Measurements from ENCODE around the gene SH2D3C. TPM values are rescaled to one million over a fixed set of nuclear protein-coding genes. Genes with fewer than 3 reads are reported as not detected.

Gene SH2D3C
- 11.3 TPM for total RNA-seq

DNA sequence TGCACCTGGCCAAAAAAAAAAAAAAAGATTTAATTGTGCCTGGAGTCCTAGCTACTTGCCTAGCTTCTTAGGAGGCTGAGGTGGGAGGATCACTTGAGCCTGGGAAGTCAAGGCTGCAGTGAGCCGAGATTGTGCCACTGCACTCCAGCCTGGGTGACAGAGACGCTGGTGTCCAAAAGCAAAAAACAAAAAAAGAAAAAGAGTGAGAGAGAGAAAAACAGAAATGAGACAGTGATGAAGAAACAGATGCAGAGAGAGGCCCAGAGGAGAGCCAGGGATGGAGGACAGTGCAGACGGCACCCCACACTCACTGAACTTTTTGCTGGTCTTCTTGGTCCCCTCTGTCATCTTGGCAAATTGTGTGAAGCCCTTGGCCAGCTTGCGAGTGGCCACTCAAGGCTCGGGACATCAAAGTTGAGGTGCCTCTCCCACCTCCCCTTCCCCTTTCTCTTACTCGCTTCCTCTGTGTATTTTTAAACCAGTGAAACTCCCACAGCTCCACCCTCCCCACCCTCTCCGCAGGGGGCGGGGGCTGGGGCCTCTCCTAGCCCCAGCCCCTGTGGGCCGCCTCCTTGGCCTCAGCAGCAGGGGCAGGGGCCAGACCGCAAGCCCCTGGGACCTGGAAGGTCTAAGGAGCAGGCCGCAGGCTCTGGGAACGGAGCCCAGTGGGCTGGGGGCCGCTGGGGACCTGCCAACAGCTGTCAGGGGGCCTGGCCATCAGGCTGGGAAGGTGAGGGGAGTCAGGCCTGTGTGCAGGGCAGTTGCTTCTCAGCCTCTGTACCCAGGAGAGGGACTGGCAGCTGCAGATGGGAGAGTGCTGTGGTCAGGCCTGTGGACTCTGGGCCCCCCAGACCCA lies at the start of gene SH2D3C:
TSS of gene SH2D3C (minus strand) at position 387 of the 856 bp plus-strand sequence. CDS start at position 348, 39 bp downstream.

DNA sequence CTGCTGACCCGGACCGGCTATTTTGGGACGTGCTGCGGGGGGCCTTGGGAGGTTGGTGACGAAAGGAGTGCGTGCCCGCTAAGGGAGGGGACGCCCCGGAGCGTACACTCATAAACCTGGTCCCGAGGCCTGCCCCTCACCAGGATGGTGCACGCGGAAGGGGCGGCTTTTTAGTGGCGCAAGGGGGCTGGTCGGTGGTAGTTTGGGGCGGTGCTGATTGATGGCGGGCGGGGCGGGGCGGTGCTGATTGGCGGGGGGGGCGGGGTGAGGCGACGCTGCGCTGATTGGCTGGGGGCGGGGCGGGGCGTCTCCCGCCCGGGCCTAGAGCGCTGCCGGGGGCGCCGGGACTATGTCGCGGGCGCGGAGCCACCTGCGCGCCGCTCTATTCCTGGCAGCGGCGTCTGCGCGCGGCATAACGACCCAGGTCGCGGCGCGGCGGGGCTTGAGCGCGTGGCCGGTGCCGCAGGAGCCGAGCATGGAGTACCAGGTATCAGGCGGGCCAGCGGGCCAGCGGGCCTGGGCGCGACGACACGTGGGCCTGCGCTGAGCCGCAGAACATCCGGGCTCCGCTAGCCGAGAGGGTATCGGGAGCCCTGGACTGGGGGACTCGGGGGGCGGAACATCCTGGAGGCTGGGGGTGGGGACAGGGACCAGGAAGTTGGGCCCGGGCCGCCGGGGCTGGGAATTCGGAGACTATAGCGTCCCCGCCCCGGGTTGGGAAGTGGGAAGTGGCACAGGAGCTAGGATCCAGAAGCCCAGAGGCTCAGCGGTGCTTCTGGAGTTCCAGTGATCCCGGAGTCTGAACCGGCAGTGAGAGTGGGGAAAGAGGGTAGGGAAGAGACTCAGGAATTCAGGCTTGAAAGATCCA lies 24.3 kb upstream of the SH2D3C start, which contains the start of gene FPGS:
TSS of gene FPGS (plus strand) at position 307 of the 868 bp plus-strand sequence. CDS start at position 350, 43 bp downstream.

GRCh38 chr9:127785933-127786772 lies 7.7 kb upstream of the SH2D3C start, which contains the start of gene CDK9:
CDK9 (plus strand) TSS chr9:127786034; CDS start chr9:127786149, 115 bp downstream.

DNA sequence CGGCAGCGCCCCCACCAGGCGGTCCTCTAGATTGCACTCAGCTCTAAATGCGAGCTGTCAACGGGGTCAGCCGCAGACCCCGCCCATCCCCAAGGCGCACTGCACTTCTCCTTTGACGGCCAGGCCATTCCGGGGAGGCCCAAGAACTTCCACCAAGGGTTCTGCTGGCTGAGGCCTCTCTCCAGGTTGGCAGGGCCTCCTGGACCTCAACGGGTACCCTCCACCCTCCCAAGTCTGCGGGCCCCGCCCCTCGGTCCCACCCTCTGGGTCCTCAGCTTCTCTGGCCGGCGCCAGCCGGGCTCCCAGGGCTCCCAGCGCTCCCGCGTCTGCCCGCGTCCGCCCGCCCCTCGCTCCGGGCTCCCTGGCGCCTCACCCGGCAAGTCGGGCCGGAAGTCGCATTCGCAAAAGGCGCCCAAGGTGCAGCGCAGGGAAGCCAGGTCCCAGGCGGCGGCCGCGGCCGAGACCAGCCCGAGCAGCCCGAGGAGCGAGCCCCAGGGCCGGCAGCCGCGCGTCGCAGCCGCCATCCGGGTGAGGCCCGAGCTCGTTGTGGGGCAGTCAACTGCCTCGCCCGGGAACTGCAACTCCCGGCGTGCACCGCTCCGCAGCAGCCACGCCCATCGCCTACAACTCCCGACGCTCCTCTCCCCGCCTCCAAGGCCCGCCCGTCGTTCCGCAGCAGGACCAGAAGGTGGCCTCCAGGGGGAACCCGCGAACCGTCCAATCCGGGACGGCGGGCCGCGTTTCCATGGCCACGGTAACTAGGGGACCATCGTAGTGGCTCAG lies 43.5 kb downstream of the SH2D3C start, which contains the start of gene TOR2A:
TSS of gene TOR2A (minus strand) at position 548 of the 783 bp plus-strand sequence. CDS start at position 524, 24 bp downstream.

DNA sequence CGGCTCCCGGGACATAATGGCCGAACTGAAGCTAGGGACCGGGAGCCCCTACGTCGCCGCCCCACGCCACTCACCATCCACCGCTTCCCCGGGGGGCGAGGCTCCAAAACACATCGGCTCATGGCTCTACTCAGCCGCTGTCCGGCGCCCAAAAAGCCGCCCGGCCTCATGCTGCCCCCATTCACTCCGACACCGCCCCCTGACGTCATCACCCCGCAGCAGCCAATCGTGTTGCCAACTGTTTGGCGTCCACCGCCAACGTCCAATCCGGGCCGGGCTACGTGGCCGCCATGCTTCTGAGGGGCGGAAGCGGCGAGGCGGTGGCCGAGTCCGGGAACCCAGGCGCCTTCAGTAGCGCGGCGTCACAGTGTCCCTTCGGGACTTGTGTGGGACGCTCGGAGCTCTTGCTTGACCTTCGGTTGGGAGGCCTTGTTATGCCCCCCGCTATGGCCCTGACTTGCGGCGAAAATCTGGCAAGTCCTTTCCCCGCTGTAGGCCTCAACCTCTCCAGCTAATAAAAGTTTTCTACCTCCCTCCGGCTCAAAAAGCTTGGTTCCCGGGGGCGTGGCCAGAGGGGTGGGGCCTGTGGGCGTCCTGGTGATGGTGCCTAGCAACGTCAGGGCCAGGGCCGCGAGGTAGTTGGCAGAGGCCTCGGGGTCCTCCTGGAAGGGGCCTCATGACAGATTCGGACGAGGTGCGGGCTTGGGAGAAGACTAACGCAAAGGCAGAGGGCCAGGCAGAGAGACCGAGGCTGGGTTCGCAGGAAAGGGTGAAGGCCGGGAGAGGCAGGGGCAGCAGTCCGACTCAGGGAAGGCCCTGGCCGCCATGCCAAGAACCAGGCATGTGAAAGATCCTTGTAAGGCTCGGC lies 62.8 kb downstream of the SH2D3C start, which contains the start of the genes PTRH1 and TTC16:
TSS of gene PTRH1 (minus strand) at position 194 of the 868 bp plus-strand sequence. CDS start at position 170, 24 bp downstream.
TSS of gene TTC16 (plus strand) at position 610 of the 868 bp plus-strand sequence. CDS start at position 677, 67 bp downstream.

DNA sequence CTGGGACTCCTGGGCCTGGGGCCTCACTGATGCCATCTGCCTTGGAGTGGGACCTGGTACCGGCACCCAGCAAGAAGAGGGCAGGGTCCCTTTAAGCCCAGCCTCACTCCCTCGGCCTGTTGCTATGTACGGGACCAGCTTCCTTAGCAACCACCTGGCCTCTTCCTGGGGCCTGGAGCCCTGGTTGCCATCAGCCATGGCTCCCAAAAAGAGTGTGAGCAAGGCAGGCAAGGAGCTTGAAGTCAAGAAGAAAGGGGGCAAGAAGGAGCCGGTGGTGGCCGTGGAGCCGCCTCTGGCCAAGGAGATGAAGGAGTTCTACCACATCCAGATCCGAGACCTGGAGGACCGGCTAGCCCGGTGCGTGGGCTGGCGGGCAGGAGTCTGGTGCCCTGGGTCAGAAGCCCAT lies 71.6 kb downstream of the SH2D3C start, which contains the start of gene CFAP157:
TSS of gene CFAP157 (plus strand) at position 153 of the 406 bp plus-strand sequence. CDS start at position 197, 44 bp downstream.

Other genes starting within 250 kb of the SH2D3C start
- gene STXBP1, start 166.4 kb downstream of the SH2D3C start, total RNA-seq, result 165 TPM
- 0.94 TPM for gene CFAP157, start 71.7 kb downstream of the SH2D3C start, total RNA-seq
- 6.9 TPM for gene PTRH1, start 63.0 kb downstream of the SH2D3C start, total RNA-seq
- gene TTC16, start 62.6 kb downstream of the SH2D3C start, total RNA-seq, result not detected
- 11.3 TPM for gene TOR2A, start 43.4 kb downstream of the SH2D3C start, total RNA-seq
- 66.7 TPM for gene CDK9, start 7.4 kb upstream of the SH2D3C start, total RNA-seq
- 31.0 TPM for gene FPGS, start 24.2 kb upstream of the SH2D3C start, total RNA-seq
- 1.9 TPM for gene ENG, start 76.0 kb upstream of the SH2D3C start, total RNA-seq
- 22.5 TPM for gene AK1, start 99.0 kb upstream of the SH2D3C start, total RNA-seq
- 31.6 TPM for gene ST6GALNAC6, start 120.9 kb upstream of the SH2D3C start, total RNA-seq
- gene ST6GALNAC4, start 138.4 kb upstream of the SH2D3C start, total RNA-seq, result 10.0 TPM
- 3.4 TPM for gene PIP5KL1, start 152.1 kb upstream of the SH2D3C start, total RNA-seq
- gene DPM2, start 159.2 kb upstream of the SH2D3C start, total RNA-seq, result 13.5 TPM
- 7.2 TPM for gene EEIG1, start 202.3 kb upstream of the SH2D3C start, total RNA-seq